Fibroblast of skin of right quadriceps (primary cell): ENCODE measurements around the gene NDUFV1.
"Not testable (repeated sequence)": the region's sequence is repeated elsewhere in the genome, so short reads cannot be mapped to it uniquely, and the experiment has no call there.

Experiments
- DNase-seq: peaks from one replicate; pipeline ENCODE4 v3.0.0-alpha.2; 2013

NDUFV1 gene

DNA sequence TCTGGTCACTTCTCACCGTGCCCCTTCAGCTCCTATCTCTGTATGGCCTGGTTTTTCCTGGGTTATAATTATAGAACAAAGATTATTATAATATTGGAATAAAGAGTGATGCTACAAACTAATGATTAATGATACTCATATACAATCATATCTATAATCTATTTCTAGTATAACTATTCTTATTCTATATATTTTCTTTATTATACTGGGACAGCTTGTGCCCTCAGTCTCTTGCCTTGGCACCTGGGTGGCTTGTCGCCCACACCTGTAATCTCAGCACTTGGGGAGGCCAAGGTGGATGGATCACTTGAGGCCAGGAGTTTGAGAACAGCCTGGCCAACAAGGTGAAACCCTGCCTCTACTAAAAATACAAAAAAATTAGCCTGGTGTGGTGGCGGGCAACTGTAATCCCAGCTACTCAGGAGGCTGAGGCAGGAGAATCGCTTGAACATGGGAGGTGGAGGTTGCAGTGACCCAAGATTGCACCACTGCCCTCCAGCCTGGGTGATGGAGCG is 53.0 kb downstream of the NDUFV1 start:
- DNase-seq = not testable (repeated sequence)

DNA sequence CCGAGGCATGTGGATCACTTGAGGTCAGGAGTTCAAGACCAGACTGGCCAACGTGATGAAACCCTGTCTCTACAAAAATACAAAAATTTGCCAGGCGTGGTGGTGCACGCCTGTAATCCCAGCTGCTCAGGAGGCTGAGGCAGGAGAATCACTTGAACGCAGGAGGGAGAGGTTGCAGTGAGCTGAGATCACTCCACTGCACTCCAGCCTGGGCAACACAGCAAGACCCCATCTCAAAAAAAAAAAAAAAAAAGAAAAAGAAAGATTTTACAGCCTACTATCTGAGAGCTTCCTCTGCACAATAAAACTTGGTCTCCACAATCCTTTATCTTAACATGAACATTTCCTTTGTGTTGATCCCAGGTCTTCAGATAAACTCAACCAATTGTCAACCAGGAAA is 54.0 kb downstream of the NDUFV1 start:
- not testable (repeated sequence) for DNase-seq
